Nephron progenitor cell (in vitro differentiated cells): Measurements from ENCODE around the gene PDCD1LG2.

ENCODE experiments used
- DNase-seq: peaks from one replicate; pipeline ENCODE4 v3.0.0; 2021
- H3K27ac Mint-ChIP-seq: 2 replicates; pipeline ENCODE4 v1.8.0; 2021; ENCODE audit warnings: mild to moderate bottlenecking, moderate library complexity, mixed read lengths
- H3K27me3 Mint-ChIP-seq: 2 replicates; pipeline ENCODE4 v1.8.0; 2021; ENCODE audit warnings: mild to moderate bottlenecking, low read depth, mixed read lengths; ENCODE audit not compliant: poor library complexity
- H3K36me3 Mint-ChIP-seq: 2 replicates; pipeline ENCODE4 v1.8.0; 2021; ENCODE audit warnings: low read depth, mixed read lengths
- H3K4me1 Mint-ChIP-seq: 2 replicates; pipeline ENCODE4 v1.8.0; 2021; ENCODE audit warnings: mixed read lengths
- H3K4me3 Mint-ChIP-seq: 2 replicates; pipeline ENCODE4 v1.8.0; 2021; ENCODE audit warnings: mild to moderate bottlenecking, moderate library complexity, mixed read lengths
- H3K9me3 Mint-ChIP-seq: 2 replicates; pipeline ENCODE4 v1.8.0; 2021; ENCODE audit warnings: mild to moderate bottlenecking, moderate library complexity, mixed read lengths
- CTCF ChIP-seq: fragments of 200-600 bp; sonication (generic); IDR thresholded peaks from 2 replicates; pipeline ENCODE4 v1.5.0; 2021; ENCODE audit warnings: antibody characterized with exemption

Gene PDCD1LG2

GRCh38 chr9:5500441-5501235 is 9.7 kb upstream of the PDCD1LG2 start:
- Mint-ChIP-seq H3K27me3 (peaks cover 6% of the 10 kb centered on the region), H3K4me1 (no peaks in the 10 kb centered on the region), H3K27ac (no peak overlapping the region), H3K4me3 (no peak overlapping the region), H3K9me3 (peaks cover 21% of the 10 kb centered on the region), H3K36me3 (peaks cover 5% of the 10 kb centered on the region)
- no peak for TF ChIP-seq CTCF
- DNase-seq = no peak

GRCh38 chr9:5502553-5502952 is 7.8 kb upstream of the PDCD1LG2 start:
- H3K4me1 Mint-ChIP-seq = no peaks in the 10 kb centered on the region
- H3K27me3 Mint-ChIP-seq = peaks cover 6% of the 10 kb centered on the region

GRCh38 chr9:5509573-5509972 is 758 bp upstream of the PDCD1LG2 start:
- H3K4me3 Mint-ChIP-seq = no peak overlapping the region
- H3K4me1 Mint-ChIP-seq = peaks cover 11% of the 10 kb centered on the region
- peaks cover 5% of the 10 kb centered on the region for H3K36me3 Mint-ChIP-seq
- no peak for DNase-seq
- H3K27me3 Mint-ChIP-seq = no peaks in the 10 kb centered on the region
- H3K9me3 Mint-ChIP-seq = peaks cover 20% of the 10 kb centered on the region
- no peak overlapping the region for H3K27ac Mint-ChIP-seq
- no peak for TF ChIP-seq CTCF

More at GRCh38 chr9:5502553-5502952, 7.8 kb upstream of the PDCD1LG2 start:
- peaks cover 30% of the 10 kb centered on the region for H3K9me3 Mint-ChIP-seq
- peaks cover 5% of the 10 kb centered on the region for H3K36me3 Mint-ChIP-seq
- no peak overlapping the region for H3K4me3 Mint-ChIP-seq
- DNase-seq = no peak
- no peak overlapping the region for H3K27ac Mint-ChIP-seq
- TF ChIP-seq CTCF = no peak

GRCh38 chr9:5510989-5511388 is 658 bp downstream of the PDCD1LG2 start:
- peaks cover 11% of the 10 kb centered on the region for H3K4me1 Mint-ChIP-seq
- no peak for TF ChIP-seq CTCF
- no peak overlapping the region for H3K27ac Mint-ChIP-seq
- no peak for DNase-seq
- no peaks in the 10 kb centered on the region for H3K36me3 Mint-ChIP-seq
- no peak overlapping the region for H3K4me3 Mint-ChIP-seq
- no peaks in the 10 kb centered on the region for H3K27me3 Mint-ChIP-seq
- peaks cover 8% of the 10 kb centered on the region for H3K9me3 Mint-ChIP-seq

- H3K9me3 Mint-ChIP-seq = peaks cover 6% of the 10 kb centered on the region
- no peak overlapping the region for H3K4me3 Mint-ChIP-seq
- no peak overlapping the region for H3K27ac Mint-ChIP-seq
- H3K4me1 Mint-ChIP-seq = peaks cover 11% of the 10 kb centered on the region
- no peaks in the 10 kb centered on the region for H3K27me3 Mint-ChIP-seq
- TF ChIP-seq CTCF = no peak
- H3K36me3 Mint-ChIP-seq = no peaks in the 10 kb centered on the region
- no peak for DNase-seq
These were observed 1.1 kb downstream of the PDCD1LG2 start for GRCh38 chr9:5511476-5511875.
